Left lung (tissue), 10 donors: ENCODE data around the gene MED15. TPM values are rescaled to one million over a fixed set of nuclear protein-coding genes. Genes with fewer than 3 reads are reported as not detected.
"Not testable (repeated sequence)": the region's sequence is repeated elsewhere in the genome, so short reads cannot be mapped to it uniquely, and the experiment has no call there.

Source experiments
- ATAC-seq: fragments of 200-7000 bp; cut with Tn5 transposase; one replicate; pipeline ENCODE4 v1.9.1; 2020; ENCODE audit warnings: moderate library complexity
- DNase-seq, 4 donors: peaks; one replicate each; pipeline ENCODE4 v3.0.0-alpha.2; 2013 to 2020
- H3K27ac ChIP-seq, 2 donors: fragments of 200-600 bp; sonication (generic) in 1 of 2; one replicate each; pipeline versions ENCODE4 v1.5.0 to v1.8.0; 2020 to 2021
- H3K27me3 ChIP-seq, 2 donors: fragments of 200-600 bp; sonication (generic) in 1 of 2; one replicate each; pipeline versions ENCODE4 v1.5.0 to v1.8.0; 2020 to 2021
- H3K36me3 ChIP-seq, 2 donors: fragments of 200-600 bp; sonication (generic) in 1 of 2; one replicate each; pipeline versions ENCODE4 v1.5.0 to v1.8.0; 2020 to 2021
- H3K4me1 ChIP-seq, 2 donors: fragments of 200-600 bp; one replicate each; pipeline ENCODE4 v1.8.0; 2021
- H3K4me3 ChIP-seq, 2 donors: fragments of 200-600 bp; sonication (generic) in 1 of 2; one replicate each; pipeline versions ENCODE4 v1.5.0 to v1.8.0; 2020 to 2021; ENCODE audit warnings: mild to moderate bottlenecking in 1 of 2
- H3K9me3 ChIP-seq, 2 donors: fragments of 200-600 bp; sonication (generic) in 1 of 2; one replicate each; pipeline versions ENCODE4 v1.5.0 to v1.8.0; 2020 to 2021
- intact Hi-C, 2 donors: fragments of 100-400 bp; cut with DNase I; formaldehyde crosslinking; loops; one replicate each; pipeline versions ENCODE4 v1.11.2 to v1.14.2; 2022
- polyA plus RNA-seq, 6 donors: library from polyadenylated mRNA; unstranded; fragments of 120-200 nt; gene quantifications; one replicate each; pipeline ENCODE4 v1.2.1, GENCODE V29; 2013; ENCODE audit not compliant: insufficient read length in 6 of 6
- total RNA-seq, 2 donors: library from RNA; stranded (reverse); fragmentation: NEBNext Ultra II Directional; extraction: Animal tissue kit (Norgen Biotek cat#: 25700); gene quantifications; one replicate each; pipeline ENCODE4 v1.2.1, GENCODE V29; 2021
- TF ChIP-seq, protein P1 (sequence below), 2 donors: fragments of 200-600 bp; sonication (generic) in 1 of 2; IDR thresholded peaks; one replicate each; pipeline versions ENCODE4 v1.5.0 to v1.8.0; 2021; ENCODE audit warnings: antibody characterized with exemption in 2 of 2
- donor health status: DM: no; HTN: yes; CAD: no.
- donor health status: DM: no; HTN: no; CAD: no.

The MED15 gene
- total and polyA plus RNA-seq, 8 donors, result 47.2 to 121 (median 56.3) TPM

DNA sequence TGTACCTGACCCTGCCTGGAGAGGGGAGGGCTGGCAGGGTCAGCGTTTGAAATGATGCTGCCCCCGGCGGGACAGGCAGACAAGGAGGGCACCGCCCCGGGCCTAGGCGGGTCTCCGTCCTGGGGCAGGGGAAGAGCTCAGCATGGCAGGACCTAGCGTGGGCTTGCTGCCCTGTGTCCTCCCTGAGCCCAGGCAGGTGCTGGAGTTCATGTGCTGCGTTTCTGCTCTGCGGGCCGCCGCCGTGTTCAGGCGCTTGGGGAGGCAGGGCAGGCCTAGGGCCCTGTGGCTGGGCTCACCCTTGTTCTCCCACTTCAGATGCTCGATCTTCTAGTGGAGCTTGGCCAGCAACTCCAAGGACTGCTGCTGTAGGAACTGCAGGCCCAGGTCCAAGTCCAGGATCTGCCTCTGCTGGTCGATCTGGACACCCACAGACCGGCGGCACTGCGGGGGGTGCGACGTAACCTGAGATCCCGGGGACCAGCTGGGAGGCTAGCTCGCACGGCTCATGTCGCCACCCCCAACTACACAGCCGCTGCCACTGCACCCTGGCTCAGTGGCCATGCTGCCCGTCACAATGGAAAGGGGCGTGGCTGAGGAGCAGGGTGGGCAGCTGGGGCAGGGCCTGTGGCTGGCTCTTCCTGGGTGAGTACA lies 84.4 kb downstream of the MED15 start:
- peak; percentile 74 for ATAC-seq
- H3K27ac ChIP-seq, result no peak overlapping the region
- DNase-seq, result peak in 2 of 4 donors; percentile 20 to 76

DNA sequence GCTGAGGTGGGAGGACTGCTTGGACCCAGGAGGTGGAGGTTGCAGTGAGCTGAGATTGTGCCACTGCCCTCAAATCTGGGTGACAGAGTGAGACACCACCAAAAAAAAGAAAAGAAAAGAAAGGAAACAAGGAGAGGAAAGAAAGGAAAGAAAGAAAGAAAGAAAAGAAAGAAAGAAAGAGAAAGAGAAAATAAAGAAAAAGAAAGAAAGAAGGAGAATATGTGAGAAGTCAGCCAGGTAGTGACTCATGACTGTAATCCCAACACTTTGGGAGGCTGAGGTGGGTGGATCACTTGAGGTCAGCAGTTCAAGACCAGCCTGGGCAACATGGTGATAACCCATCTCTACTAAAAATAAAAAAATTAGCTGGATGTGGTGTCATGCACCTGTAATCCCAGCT lies 86.6 kb downstream of the MED15 start:
- H3K4me1 ChIP-seq, DNase-seq, intact Hi-C loops, H3K27ac ChIP-seq, ATAC-seq, H3K36me3 ChIP-seq, H3K9me3 ChIP-seq, H3K27me3 ChIP-seq, H3K4me3 ChIP-seq: not testable (repeated sequence)

More for the DNA sequence above, 84.4 kb downstream of the MED15 start:
- Histone ChIP-seq H3K9me3 (no peaks in the 10 kb centered on the region), H3K36me3 (peaks cover 0 to 13% of the 10 kb centered on the region in 2 donors), H3K4me3 (no peak overlapping the region), H3K27me3 (no peaks in the 10 kb centered on the region), H3K4me1 (no peaks in the 10 kb centered on the region)
- TF ChIP-seq, protein P1, sequence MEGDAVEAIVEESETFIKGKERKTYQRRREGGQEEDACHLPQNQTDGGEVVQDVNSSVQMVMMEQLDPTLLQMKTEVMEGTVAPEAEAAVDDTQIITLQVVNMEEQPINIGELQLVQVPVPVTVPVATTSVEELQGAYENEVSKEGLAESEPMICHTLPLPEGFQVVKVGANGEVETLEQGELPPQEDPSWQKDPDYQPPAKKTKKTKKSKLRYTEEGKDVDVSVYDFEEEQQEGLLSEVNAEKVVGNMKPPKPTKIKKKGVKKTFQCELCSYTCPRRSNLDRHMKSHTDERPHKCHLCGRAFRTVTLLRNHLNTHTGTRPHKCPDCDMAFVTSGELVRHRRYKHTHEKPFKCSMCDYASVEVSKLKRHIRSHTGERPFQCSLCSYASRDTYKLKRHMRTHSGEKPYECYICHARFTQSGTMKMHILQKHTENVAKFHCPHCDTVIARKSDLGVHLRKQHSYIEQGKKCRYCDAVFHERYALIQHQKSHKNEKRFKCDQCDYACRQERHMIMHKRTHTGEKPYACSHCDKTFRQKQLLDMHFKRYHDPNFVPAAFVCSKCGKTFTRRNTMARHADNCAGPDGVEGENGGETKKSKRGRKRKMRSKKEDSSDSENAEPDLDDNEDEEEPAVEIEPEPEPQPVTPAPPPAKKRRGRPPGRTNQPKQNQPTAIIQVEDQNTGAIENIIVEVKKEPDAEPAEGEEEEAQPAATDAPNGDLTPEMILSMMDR (IDR thresholded peaks at IDR 0.05), result no peak
- intact Hi-C loops, result no loop called here

DNA sequence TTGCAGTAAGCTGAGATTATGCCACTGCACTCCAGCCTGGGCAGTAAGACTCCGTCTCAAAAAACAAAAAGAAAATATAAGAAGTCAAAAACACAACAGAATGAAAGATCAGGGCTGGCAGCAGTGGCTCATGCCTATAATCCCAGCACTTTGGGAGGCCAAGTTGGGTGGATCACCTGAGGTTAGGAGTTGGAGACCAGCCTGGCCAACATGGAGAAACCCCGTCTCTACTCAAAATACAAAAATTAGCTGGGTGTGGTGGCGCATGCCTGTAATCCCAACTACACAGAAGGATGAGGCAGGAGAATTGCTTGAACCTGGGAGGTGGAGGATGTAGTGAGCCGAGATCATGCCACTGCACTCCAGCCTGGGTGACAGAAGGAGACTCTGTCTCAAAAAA lies 87.1 kb downstream of the MED15 start:
- H3K4me3 ChIP-seq, H3K27me3 ChIP-seq, DNase-seq, ATAC-seq, H3K36me3 ChIP-seq, H3K9me3 ChIP-seq, intact Hi-C loops, H3K27ac ChIP-seq, H3K4me1 ChIP-seq: not testable (repeated sequence)

DNA sequence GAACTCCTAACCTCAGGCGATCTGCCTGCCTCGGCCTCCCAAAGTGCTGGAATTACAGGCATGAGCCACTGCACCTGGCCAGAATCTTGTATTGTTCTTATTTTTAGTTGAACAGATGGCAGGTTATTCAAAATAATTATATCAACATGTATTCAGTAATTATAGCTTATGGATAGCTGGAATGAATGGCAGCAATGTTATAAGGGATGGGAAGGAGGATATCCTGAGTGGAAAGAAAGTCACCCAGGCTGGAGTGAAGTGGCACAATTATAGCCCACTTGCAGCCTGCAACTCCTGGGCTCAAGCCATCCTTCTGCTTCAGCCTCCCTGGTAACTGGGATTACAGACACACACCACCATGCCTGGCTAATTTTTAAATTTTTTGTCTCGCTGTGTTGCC lies 88.1 kb downstream of the MED15 start:
- Histone ChIP-seq H3K27ac (no peak overlapping the region), H3K9me3 (no peaks in the 10 kb centered on the region), H3K27me3 (no peaks in the 10 kb centered on the region), H3K4me1 (no peaks in the 10 kb centered on the region), H3K36me3 (no peaks in the 10 kb centered on the region), H3K4me3 (no peak overlapping the region)
- TF ChIP-seq, protein P1 (IDR thresholded peaks at IDR 0.05), result no peak
- no peak for DNase-seq
- intact Hi-C loops, result no loop called here
- no peak for ATAC-seq

DNA sequence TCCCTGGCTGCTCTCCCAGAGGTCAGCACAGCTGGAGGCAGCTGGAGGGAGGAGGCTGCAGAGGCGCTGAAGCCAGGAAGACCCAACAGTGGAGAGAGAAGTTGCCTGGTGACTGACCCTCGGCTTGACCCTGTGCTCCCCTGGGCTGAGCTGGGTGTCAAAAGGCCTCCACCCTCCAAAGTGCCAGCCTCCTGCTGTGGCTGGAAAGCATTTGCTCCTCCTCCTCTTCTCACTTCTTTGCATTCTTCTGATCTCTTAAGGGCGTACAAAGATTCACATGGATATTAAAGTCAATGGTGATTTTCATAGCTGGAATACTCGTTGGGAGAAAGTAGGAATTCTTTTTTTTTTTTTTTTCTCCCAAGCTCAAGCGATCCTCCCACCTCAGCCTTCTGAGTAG lies 91.7 kb downstream of the MED15 start:
- DNase-seq (no peak), ATAC-seq (peak; percentile 60)
- Histone ChIP-seq H3K9me3 (no peaks in the 10 kb centered on the region), H3K4me1 (no peaks in the 10 kb centered on the region), H3K27ac (no peak overlapping the region), H3K27me3 (no peaks in the 10 kb centered on the region), H3K4me3 (no peak overlapping the region), H3K36me3 (no peaks in the 10 kb centered on the region)
- TF ChIP-seq, protein P1 (IDR thresholded peaks at IDR 0.05), result no peak
- intact Hi-C loops, result no loop called here

DNA sequence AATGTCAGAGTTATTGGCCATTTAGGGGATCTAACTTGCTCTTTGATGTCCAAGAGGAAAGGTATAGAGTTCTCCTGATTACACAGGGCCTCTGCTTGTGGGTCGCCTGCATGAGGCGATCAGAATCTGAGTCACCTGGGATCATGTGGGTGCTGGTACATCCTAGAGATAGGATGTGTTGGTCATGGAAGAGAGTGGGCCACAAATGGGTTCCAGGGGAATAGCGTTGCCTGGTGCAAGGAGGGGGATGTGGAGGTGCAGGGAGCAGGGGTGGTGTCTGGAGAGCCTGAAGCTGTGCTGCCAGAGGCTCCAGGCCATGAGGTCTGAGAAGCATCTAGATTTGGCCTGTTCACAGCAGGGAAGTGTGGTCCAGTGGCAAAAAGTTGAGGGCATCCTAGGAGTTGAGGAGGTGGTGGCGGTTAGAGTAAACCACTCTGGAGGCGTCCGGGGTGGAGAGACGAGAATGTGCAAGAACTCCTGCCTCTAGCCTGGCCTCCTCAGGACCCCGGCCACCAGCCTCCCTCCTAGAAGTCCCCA lies 92.8 kb downstream of the MED15 start:
- TF ChIP-seq, protein P1 (IDR thresholded peaks at IDR 0.05), result no peak
- DNase-seq (no peak), ATAC-seq (no peak)
- H3K4me3 ChIP-seq, result no peak overlapping the region
- no peaks in the 10 kb centered on the region for H3K4me1 ChIP-seq
- no peak overlapping the region for H3K27ac ChIP-seq
- intact Hi-C loops, result no loop called here
- H3K9me3 ChIP-seq, result no peaks in the 10 kb centered on the region
- H3K27me3 ChIP-seq, result no peaks in the 10 kb centered on the region
- no peaks in the 10 kb centered on the region for H3K36me3 ChIP-seq
